ENCODE data around the gene EIPR1.

DNA sequence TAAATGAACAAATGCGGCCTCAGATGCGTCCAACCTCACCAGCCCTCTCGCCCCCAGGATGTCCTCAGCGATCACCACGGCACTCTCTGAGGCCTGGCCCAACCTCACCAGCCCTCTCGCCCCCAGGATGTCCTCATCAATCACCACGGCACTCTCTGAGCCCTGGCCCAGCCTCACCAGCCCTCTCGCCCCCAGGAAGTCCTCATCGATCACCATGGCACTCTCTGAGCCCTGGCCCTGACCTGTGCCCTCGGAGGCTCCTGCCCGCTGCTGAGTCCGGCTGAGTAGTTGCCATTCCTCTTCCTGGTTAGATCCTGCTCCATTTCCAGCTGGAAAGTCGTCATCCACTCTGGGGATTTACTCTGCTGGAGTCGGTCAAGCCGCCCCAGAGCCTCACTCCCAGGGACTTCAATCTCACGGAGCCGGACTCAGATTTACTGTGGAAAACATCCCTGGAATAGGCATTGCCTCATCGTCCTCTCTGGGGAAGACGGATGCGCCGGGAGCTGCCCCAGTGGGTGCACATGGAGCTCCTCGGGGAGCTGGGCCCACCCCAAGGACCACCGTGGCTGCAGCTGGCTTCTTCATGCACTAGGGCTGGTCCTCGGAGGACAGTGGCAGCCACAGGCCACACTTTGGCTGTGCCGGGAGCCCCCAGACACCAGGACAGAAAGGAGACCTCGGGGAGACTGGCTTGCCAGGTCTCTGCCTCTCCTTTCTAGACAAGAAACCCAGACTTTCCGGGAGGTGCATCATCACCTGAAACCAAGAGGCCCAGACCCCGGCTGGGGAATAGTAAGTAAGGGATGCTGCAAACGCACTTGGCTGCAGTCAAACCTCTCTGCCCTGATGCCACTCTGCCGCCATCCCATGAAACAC, 230.6 kb downstream of the EIPR1 start:
- TF ChIP-seq, protein P1, sequence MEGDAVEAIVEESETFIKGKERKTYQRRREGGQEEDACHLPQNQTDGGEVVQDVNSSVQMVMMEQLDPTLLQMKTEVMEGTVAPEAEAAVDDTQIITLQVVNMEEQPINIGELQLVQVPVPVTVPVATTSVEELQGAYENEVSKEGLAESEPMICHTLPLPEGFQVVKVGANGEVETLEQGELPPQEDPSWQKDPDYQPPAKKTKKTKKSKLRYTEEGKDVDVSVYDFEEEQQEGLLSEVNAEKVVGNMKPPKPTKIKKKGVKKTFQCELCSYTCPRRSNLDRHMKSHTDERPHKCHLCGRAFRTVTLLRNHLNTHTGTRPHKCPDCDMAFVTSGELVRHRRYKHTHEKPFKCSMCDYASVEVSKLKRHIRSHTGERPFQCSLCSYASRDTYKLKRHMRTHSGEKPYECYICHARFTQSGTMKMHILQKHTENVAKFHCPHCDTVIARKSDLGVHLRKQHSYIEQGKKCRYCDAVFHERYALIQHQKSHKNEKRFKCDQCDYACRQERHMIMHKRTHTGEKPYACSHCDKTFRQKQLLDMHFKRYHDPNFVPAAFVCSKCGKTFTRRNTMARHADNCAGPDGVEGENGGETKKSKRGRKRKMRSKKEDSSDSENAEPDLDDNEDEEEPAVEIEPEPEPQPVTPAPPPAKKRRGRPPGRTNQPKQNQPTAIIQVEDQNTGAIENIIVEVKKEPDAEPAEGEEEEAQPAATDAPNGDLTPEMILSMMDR (IDR thresholded peaks at IDR 0.05), result no peak
- TF ChIP-seq POLR2A (IDR thresholded peaks at IDR 0.05), result no peak
